C4-2B (cell line): ENCODE data around the gene ELL.

Source experiments
- H3K27ac ChIP-seq: fragments of 450-650 bp; 2 replicates; pipeline ENCODE4 v1.5.1; 2017
- CTCF ChIP-seq: fragments of 450-650 bp; conservative IDR thresholded peaks from 2 replicates; pipeline ENCODE4 v1.5.1; 2017; ENCODE audit warnings: mild to moderate bottlenecking
- ZFX ChIP-seq: fragments of 450-650 bp; IDR thresholded peaks from 2 replicates; pipeline ENCODE4 v1.6.1; 2017

Gene ELL

GRCh38 chr19:18426416-18426767 lies 95.5 kb downstream of the ELL start:
- H3K27ac ChIP-seq = no peak overlapping the region
- TF ChIP-seq ZFX (no peak), CTCF (no peak)

- H3K27ac ChIP-seq = no peak overlapping the region
- no peak for TF ChIP-seq CTCF
- TF ChIP-seq ZFX = no peak
These were observed 96.1 kb downstream of the ELL start for GRCh38 chr19:18425515-18426415.

DNA sequence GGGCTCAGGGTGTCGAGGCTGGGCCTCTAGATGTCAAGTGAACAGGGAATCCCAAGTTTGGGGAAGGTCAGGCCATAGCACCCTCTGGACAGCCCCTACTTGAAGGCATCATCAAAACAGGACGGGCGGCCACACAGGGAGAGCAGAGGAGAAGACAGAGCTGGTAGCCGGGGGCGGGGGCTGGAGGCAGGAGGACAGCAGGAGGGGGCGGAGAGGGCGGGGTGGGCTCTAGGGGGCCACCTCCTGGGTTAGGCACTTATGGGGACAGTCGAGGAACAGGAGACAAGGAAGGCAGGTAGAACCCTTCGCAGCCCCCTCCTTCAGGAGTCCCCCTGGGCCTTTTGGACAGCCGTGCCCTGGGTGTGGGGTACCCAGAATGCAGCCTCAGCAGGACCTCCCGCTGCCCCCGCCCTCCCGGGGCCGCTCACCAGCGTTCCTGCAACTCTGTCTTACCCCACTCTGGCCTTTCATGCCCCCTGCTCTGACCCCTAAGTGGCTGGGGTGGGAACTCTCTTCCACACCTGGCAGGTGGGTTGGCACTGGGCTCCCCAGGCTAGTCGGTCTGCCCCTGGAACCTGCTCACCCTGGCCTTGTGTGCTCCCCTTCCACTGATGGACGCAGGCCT lies 96.9 kb downstream of the ELL start:
- TF ChIP-seq CTCF (no peak), ZFX (no peak)
- H3K27ac ChIP-seq = no peak overlapping the region

GRCh38 chr19:18424122-18424889 lies 97.6 kb downstream of the ELL start:
- TF ChIP-seq ZFX = no peak
- TF ChIP-seq CTCF = no peak
- no peak overlapping the region for H3K27ac ChIP-seq

DNA sequence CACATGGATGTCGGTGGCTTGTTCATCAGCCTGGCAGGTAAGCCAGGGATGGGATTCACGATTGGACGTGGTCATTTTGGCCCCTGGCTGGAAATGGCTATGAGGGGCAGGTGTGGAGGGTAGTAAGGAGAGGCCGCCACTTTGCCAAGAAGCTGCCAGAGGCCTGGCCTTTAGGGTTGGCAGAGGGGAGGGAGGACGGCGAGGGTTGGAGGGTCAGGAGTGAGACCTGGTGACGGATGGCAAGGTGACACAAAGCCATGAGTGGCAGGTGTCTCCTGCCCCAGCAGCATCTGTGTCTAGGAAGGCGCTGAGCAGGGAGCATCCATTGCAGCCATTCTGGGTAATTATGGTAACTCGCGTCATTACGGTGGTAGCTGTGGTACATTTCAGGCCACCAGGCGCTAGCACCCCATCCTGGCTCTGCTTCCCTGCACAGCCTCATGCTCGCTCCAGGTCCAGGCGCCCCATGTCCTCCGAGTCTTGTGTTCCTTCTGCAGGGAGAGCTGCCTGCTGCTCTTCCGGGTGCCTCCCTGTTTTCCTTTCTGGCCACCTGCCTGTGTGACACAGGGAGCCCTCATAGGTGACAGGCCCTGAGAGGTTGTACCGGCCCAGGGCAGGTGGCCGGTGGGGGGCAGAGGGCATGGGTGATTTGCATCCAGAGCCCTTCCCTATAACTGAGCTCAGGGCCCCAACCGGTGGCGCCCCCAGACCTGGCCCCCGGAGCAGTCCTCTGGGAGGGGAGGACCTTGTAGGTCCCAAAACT lies 98.4 kb downstream of the ELL start:
- TF ChIP-seq CTCF = no peak
- no peak for TF ChIP-seq ZFX
- H3K27ac ChIP-seq = no peak overlapping the region

- no peak for TF ChIP-seq ZFX
- no peak for TF ChIP-seq CTCF
- H3K27ac ChIP-seq = no peak overlapping the region
These were observed 99.2 kb downstream of the ELL start for GRCh38 chr19:18422530-18423191.
